HG03520 (cell line): ENCODE results near the gene TSPAN3.

Experiments used
- ATAC-seq: cut with Tn5 transposase; IDR thresholded peaks from one replicate; pipeline ENCODE4 v1.9.1; 2021; ENCODE audit warnings: mild to moderate bottlenecking, moderate library complexity; ENCODE audit not compliant: unreplicated experiment

TSPAN3 gene

DNA sequence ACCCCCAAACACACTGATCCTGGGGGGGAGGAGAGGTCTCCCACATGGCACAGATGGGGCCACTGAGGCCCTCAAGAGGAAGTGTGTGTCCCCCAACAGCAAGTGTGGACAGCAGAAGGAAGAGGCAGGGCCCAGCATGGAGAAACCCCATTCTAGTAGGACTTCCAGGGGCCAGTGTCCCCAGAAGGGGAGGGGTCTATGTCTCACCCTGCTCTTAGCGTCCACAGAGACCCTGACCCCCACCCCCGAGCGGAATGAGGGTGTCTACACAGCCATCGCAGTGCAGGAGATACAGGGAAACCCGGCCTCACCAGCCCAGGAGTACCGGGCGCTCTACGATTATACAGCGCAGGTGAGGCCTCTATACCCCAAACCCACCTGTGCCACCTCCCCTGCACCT is 35.3 kb downstream of the TSPAN3 start:
- ATAC-seq = no peak

DNA sequence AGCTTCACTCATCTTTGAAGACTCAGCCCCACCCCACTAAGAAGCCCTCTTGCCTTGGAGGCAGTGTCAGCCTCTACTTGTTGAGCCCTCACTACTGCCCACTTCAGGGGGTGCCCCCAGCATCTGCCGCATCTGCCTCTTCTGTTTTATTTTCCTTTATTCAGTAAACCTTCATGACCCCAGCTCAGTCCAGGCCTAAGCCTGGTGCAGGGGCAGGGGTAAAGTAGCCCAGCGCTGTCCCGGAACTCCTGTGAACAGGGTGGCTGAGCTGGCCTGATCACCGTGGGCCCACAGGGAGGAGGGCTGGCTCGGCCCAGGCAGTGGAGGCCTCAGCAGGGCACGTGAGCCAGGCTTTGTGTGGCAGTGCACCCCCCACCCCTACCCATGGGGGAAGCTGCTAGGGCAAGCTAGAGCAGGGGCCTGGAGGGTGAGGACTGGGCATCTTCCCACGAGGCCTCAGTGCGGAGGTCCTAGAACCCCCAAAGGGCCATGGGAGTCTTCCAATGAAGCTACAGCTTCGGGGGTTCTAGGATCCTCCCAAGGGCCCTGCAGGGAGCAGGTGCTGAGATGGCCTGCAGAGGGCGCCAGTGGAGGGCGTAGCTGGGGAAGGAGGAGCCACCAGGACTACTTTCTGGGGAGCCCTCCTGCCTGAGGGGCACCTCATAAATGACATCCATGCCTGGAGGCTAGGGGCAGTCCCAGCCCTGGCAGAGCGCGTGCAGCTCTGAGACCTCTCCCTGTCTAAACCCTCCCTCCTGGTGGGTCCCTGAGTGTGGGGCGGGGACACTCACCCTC is 36.0 kb downstream of the TSPAN3 start:
- ATAC-seq = no peak

DNA sequence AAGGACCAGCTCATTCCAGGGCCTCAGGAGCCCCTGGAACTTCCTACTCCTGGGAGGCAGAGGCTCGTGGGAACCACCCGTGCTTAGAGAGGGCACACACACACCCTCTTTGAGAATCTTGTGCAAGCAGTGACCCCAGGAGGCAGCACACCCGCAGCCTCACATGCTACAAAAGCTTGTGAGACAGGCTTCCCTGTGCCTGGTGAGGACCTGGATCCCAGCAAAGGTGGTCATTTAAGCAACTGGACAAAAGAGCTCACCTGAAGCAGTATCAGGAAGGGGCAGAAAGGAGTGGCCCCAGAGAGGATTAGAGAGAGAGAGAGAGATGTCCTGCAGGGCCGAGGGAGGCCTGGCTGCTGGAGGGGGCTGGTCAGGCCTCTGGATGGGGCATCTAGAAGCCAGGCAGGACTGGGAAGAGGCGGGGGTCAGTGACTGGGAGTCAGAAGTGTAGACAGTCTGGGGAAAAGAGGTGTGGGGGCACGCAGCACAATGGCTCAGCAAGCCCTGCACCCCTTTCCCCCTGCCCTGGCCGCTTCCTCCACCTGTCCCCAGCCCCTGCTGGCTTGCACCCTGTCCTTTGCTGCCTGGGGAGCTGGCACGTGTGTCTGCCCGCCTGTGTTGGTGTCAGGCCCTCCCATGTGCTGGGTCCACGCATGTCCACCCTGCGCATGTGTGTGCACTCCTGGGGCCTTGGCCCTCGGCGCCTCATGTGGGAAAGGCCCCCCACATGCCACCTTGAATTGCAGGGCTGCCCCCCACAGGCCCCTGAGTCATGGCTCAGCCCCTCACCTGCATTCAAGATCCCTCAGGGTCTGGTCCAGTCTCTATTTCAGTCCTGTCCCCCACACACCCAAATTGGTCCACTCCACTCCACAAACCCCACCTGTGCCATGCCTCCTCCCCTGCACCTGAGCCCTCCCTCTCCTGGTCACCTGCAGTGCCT is 36.9 kb downstream of the TSPAN3 start:
- ATAC-seq = no peak

DNA sequence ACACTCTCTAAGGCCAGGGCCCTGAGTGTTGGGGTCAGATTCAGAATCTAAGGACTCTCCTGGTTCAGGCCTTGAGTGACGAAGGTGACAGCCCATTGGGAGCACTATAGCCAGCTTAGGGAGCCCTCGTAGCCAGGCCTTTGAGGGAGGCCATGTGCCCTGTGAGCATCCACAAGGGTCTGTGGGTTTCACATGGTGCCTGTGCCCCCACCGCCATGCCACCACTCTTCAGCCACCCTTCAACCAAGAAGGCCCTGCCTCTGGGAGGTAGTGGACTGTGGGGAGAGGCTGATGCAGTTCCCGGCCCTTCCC is 37.5 kb downstream of the TSPAN3 start:
- ATAC-seq = no peak

DNA sequence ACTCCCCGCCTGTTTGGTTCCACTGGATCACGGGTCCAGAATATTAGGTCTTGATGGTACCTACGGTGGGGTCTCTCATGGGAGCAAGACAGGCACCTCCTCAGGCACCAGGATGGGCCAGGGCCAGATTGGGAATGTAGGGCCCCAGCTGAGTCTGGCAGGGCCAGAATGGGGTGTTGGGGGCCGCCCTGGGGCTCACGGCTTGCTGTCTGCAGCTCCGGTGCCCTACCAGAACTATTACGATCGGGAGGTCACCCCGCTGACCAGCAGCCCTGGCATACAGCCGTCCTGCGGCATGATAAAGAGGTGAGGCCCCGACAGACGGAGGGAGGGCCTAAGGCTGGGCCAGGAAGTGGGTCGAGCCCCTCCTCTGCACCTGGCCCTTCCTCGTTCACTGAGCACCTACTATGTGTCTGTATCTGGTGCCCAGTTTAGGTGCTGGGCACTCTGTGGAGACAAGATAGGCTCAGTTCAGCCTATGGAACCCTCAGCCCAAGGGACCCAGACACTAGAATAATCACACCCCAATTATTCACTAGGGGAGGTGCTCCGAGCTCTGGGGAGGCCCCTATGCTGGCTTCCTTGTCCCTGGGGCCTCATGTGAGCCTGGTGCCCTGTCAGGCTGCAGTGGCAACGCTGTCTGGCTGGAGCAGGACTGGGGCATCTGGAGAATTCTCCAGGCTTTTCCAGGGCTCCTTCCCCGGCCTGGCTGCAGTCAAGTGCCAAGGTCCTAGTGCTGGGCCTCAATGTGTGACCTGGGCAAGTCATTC is 38.1 kb downstream of the TSPAN3 start:
- no peak for ATAC-seq

DNA sequence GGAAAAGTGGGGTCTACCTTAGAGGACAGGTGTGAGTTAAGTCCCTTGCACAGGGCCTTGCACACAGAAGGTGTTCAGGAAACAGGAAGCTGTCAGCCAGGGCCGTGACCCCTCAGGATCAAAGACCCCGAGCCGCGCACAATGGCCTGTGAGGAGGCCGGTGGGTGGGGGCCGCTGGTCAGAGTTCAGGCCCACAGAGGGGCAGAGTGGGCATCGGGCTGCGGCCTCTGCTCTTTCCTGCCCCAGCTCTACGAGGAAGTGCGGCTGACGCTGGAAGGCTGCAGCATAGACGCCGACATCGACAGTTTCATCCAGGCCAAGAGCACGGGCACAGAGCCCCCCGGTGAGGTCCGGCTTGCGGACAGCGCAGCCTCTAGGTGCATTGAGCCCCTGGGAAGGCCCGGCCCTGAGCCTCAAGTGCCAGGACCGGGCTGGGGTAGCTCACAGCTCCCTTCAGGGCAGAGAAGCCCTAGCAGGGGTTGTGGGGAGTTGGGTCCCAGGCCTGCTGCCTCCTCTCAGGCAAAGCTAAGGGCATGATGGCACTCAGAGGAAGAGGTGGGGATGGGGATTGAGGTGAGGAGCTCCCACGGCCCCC is 38.8 kb downstream of the TSPAN3 start:
- ATAC-seq = no peak

DNA sequence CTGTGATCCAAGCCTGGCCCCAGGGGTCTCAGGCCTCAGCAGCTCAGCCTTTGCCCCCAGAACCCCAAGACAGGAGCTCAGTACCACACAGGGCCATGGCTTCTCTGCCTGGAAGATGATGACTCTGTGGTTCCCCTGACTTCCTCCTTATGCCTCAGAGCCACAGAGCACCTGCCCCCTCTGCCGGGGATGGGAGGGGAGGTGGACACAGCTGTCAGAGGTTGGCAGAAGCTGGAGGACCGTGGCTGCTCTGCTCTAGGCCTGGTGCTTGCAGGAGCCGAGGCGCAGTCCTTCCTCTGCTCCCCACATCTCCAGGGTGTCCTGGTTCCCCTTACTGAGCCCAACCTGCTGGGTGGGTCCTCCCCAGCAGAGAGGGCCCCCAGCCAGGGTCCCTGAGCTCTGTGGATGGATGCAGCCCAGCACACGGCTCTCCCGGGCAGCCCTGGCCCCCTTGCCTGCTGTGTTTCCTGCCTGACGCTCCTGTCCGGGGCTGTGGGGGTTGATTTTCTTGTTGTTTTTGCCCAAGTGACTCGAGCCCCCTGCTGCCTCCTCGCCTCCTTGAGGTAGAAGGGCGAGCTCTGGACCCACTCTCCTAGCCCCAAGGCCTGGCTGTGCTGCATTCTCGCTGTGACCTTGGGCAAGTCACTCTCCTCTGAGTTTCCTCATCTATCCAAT is 39.4 kb downstream of the TSPAN3 start:
- ATAC-seq = no peak

DNA sequence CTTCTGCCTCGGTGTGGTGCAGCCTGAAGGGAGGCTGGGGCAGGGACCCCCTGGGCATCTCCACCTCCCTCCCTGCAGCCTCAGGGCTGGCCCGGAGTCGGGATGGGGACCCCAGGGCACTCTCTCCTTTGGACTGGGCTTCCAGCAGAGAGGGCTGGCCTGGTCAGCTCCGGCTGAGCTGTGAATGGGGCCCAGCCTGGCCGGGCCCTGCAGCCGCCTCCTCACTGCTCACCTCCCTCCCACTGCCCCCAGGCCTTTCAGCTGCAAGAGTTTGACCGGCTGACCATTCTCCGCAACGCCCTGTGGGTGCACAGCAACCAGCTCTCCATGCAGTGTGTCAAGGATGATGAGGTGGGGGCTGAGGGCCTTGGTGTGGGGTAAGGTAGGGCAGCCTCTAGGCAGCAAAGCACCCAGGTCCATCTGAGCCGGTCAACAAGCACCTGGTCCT is 40.0 kb downstream of the TSPAN3 start:
- no peak for ATAC-seq

DNA sequence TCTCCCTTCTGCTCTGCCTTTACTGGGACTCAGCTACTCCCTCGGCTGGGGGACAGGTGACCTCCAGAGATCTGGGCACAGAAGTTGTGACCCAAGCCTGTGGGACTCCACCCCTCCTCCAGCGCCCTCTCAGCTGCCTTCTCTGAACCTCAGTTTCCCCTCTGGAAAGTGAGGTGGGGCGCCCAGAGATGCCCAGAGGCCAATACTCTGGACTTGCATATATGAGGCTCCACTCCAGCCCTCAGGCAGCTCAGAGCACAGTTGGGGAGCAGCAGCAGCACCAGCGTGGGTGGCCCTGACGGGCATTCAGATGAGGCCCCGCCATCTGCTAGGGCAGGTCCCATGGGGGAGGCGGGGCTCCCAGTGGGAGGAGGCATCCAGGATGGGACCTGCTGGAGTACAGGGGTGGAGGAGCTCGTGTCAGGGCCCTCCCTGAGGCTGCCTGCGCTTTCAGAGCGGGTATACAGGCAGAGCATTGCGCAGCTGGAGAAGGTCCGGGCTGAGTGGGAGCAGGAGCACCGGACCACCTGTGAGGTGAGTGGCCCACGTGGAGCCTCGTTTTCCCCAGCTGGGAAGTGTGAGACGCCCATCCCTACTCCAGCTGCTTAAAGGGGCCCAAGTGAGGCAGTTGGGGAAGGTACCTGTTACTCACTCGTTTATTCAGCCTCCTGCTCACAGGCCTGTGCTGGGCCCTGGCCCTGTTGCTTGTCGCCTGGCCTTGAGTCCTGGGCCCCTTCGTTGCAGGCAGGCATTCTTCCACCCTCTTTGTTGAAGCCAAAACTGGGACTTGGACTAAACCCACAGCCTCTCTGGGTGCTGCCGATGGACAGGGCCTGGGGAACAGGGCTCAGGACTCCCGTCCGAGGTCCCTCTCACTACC is 40.6 kb downstream of the TSPAN3 start:
- ATAC-seq = no peak

DNA sequence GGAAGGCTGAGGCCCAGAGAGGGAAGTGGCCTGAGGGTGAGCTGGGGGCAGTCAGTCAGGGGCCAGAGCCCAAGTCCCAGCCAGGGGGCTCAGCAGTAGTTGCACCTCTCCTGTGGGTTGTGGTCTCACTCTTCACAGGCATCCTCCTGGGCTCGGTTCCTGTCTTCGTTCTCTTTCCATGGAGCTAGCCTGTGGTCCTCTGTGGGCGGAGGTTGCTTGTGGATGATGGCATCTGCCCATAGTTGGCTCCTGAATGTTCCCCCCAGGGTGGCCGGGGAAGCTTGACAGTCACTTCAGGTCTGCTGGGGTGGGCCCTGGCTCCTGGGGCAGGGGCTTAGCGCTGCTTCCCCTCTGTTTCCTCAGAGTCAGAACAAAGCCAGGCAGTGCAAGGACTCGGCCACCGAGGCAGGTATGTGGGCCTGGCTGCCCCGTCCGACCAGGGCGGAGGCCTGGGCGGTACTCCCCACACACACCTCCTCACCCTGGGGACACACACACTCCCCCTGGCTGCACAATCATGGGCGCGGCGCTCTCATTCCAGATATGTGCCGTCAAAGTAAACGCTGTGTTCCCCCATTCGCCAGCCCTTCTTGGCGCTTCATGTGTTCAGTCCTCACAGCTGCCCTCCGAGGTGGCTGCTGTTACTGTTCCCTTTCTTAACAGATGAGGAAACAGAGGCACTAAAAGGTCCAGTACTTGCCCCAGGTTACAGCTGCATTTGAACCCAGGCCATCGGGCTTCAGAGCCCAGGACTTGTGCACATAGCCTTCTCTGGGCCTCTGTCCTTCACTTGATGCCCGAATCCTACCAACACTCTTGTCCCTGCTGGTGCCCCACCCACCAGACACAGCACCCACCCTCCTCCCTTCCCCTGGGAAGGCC is 41.5 kb downstream of the TSPAN3 start:
- no peak for ATAC-seq

DNA sequence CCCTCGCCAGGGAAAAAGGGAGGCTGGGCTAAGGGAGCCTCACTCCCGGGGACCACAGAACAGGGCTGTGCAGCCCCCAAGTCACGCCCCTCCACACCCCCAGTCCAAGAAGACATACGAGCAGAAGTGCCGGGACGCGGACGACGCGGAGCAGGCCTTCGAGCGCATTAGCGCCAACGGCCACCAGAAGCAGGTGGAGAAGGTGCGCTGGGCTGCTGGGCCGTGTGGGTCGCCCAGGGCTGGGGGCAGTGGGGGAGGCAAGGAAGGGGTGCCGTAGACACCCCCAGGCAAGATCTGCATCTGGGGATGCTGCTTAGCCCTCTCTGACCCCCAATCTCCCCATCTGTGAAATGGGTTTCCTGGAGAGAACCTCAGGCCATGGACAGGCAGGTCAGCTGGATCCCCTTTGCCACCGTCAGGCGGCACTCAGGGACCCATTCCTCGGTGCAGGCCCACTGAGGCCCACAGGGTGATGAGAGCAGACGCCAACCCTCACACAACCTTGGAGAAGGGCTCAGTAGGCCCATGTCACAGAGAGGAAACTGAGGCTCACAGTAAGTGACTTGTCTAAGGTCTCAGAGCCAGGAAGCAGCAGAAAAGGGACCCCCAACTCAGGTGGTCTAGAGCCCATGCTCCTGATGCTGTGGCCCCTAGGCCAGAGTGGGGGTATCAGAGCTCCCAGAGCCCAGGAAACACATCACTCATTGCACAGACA is 42.3 kb downstream of the TSPAN3 start:
- ATAC-seq = no peak

DNA sequence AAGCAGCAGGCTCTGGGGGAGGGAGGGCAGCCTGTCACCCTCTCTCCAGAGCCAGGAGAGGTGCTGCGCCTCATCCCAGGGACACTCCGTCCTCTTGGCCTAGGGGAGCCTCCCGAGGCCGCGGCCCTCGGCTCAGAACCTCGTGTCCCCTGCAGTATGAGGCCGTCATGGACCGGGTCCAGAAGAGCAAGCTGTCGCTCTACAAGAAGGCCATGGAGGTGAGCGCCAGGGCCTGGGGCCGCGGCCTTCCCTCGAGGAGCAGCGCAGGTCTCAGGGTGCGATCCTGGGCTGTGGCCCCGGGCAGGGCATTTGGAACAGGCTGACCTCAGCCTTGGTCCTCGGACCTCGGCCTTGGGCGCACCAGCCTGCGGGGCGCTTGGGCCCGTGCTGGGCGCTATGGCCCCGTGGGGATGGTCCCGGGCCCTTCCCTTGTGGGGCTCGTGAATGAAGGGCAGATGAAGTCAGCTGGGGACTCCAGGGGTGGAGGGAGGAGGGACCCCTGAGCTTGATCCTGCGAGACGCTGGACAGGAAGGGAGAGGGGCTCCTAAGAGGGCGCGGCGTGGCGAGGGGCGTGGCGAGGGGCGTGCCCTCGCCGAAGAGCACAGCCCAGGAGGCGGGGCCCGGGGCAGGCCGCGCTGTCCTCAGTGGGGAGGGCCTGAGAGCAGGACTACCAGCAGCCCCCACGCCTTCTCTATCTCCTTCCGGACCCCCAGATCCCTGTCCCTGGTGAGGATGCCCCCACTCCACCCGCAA is 43.0 kb downstream of the TSPAN3 start:
- ATAC-seq = no peak

DNA sequence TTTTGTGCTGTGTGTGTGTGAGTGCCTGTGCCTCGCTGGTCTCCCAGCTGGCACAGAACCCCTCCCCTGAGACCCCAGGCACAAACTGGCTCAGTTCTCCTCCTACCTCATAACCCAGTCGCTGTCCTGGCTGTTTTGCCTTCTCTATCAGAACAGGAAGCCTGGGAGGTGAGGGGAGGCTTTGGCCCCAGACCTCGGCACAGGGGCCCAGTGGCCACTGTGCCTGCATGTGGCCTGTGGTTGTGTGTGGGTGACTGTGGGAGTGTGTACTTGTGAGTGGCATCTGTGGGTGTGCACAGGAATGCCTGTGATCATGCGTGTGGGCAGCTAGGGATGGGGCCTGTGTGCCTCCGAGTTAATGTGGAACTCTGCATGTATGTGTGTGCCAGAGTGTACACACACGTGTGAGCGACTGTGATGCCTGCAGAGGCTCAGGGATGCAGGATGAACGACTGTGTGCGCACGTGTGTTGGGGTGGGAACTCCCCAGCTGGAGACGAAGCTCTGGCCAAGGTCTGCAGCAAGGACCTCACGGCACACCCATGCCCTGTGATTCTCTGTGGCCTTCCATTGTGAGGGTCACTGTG is 43.7 kb downstream of the TSPAN3 start:
- ATAC-seq = no peak

DNA sequence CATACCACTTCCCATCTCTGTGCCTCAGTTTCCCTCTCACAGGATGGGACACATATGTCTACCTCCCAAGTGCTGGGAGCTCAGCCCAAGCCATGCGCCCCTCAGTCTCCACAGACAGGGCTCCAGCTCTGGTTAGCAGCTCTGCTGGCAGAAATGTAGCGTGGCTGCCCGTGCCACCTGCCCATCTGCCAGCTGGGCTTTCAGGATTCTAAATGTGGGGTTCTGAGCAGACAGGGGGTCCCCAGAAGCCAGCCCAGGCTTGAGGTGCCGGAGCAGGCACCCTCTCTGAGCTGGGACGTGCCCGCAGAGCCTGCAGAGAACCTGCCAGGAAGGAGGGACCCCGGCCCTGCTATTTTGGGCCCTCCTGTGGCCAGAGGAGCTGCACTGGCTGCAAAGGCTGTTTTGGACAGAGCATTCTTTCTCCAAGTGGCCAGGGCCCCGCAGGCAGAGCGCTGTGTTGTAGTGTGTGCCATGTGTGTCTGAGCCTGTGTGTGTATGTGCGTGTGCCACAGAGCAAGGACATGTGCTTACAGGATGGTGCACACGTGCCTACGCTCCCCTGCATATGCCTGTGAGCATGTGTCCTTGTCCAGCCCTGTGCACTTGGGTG is 44.3 kb downstream of the TSPAN3 start:
- ATAC-seq = no peak

DNA sequence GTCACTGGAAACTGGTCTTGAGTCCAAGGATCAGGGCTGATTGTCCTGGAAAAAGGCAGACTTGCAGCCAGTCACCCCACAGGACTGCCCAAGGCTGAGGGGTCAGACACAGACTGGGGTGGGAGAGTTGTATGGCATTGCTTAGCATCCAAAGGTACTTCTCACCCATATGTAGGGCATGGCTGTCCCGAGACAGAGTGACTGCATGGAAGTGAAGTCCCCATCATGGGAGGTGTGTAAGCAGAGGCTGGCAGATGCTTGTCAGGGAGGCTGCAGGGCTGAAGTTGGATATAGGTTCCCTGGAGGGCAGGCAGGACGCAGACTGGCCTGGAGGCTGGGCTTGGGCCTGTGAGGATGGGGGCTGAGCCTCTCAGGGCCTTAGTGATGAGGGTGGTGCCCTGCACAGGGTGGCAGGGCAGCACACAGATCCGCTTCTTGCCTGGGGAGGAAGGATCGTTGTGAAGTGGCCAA is 44.9 kb downstream of the TSPAN3 start:
- ATAC-seq = no peak
